ENCODE results near the gene SMTNL1. TPM values are rescaled to one million over a fixed set of nuclear protein-coding genes. Genes with fewer than 3 reads are reported as not detected.
A peak's percentile ranks its signal among the peaks of the same experiment; 100 is the strongest.

SMTNL1 gene
- total RNA-seq, 2 donors from 2014 or later, result not detected

GRCh38 chr11:57596266-57596885 lies 59.0 kb downstream of the SMTNL1 start:
- Histone ChIP-seq H3K27me3 (no peaks in the 10 kb centered on the region), H3K4me1 (peaks cover 18% of the 10 kb centered on the region), H3K27ac (peak overlapping the region in 1 of 4 donors; percentile 89), H3K9me3 (no peaks in the 10 kb centered on the region), H3K36me3 (replicated peaks in 1 of 2; ENCODE audit: insufficient read depth in 1 of 2, low read depth in 2 of 2) (no peaks in the 10 kb centered on the region), H3K4me3 (no peak overlapping the region)
- ATAC-seq, result no peak
- 71 to 80% methylated on average over 5 of the region's 5 CpGs for WGBS, 2 donors
- no peak for TF ChIP-seq CTCF (IDR thresholded peaks at IDR 0.05)
- no peak for TF ChIP-seq POLR2A (IDR thresholded peaks at IDR 0.05)
- no peak for DNase-seq
- intact Hi-C loops (cut with DNase I), result no loop called here

- H3K36me3 ChIP-seq (replicated peaks in 1 of 2; ENCODE audit: insufficient read depth in 1 of 2, low read depth in 2 of 2), result no peaks in the 10 kb centered on the region
- H3K27me3 ChIP-seq, result no peaks in the 10 kb centered on the region
- intact Hi-C loops (cut with DNase I), result no loop called here
- H3K4me1 ChIP-seq, result peaks cover 18% of the 10 kb centered on the region
- H3K4me3 ChIP-seq, result peak within 1 kb of the TSS; percentile 5 to 42
- peak; percentile 55 to 77 (median 62) for DNase-seq
- TF ChIP-seq CTCF (IDR thresholded peaks at IDR 0.05) (no peak), POLR2A (IDR thresholded peaks at IDR 0.05) (peak in 2 of 3 donors; percentile 59 to 70)
- peak within 1 kb of the TSS; percentile 72 to 89 (median 82) for H3K27ac ChIP-seq
- ATAC-seq, result peak; percentile 81
- WGBS, 2 donors, result 33% methylated on average over 9 to 10 of the region's 10 CpGs
- H3K9me3 ChIP-seq, result no peaks in the 10 kb centered on the region
These were observed 60.1 kb downstream of the SMTNL1 start, which contains the start of gene SERPING1 for GRCh38 chr11:57597461-57597915. SERPING1 (plus strand) TSS chr11:57597685; CDS start chr11:57598271, 586 bp downstream.

- ATAC-seq, result peak; percentile 85
- peak; percentile 61 to 72 (median 64) for DNase-seq
- 6 to 7% methylated on average over 26 to 30 of the region's 33 CpGs for WGBS, 2 donors
These were observed 60.8 kb downstream of the SMTNL1 start for GRCh38 chr11:57597916-57598830.

GRCh38 chr11:57598831-57599155 lies 61.4 kb downstream of the SMTNL1 start:
- peak overlapping the region; percentile 72 to 89 (median 82) for H3K27ac ChIP-seq
- no peak overlapping the region for H3K4me3 ChIP-seq
- peaks cover 18% of the 10 kb centered on the region for H3K4me1 ChIP-seq
- ATAC-seq, result no peak
- DNase-seq, result no peak
- 51 to 60% methylated on average over 5 of the region's 5 CpGs for WGBS, 2 donors
- no peaks in the 10 kb centered on the region for H3K9me3 ChIP-seq
- no peaks in the 10 kb centered on the region for H3K36me3 ChIP-seq (replicated peaks in 1 of 2; ENCODE audit: insufficient read depth in 1 of 2, low read depth in 2 of 2)
- intact Hi-C loops (cut with DNase I), result no loop called here
- TF ChIP-seq CTCF (IDR thresholded peaks at IDR 0.05) (no peak), POLR2A (IDR thresholded peaks at IDR 0.05) (no peak)
- H3K27me3 ChIP-seq, result no peaks in the 10 kb centered on the region

More at GRCh38 chr11:57597916-57598830, 60.8 kb downstream of the SMTNL1 start:
- Histone ChIP-seq H3K27ac (peak overlapping the region; percentile 72 to 89 (median 82)), H3K9me3 (no peaks in the 10 kb centered on the region), H3K4me1 (peaks cover 18% of the 10 kb centered on the region), H3K4me3 (peak overlapping the region; percentile 5 to 42), H3K27me3 (no peaks in the 10 kb centered on the region), H3K36me3 (replicated peaks in 1 of 2; ENCODE audit: insufficient read depth in 1 of 2, low read depth in 2 of 2) (no peaks in the 10 kb centered on the region)
- TF ChIP-seq CTCF (IDR thresholded peaks at IDR 0.05) (no peak), POLR2A (IDR thresholded peaks at IDR 0.05) (peak in 1 of 3 donors; percentile 8)
- intact Hi-C loops (cut with DNase I), result no loop called here

Measured in body of pancreas (tissue), 4 donors.